IMR-90 (cell line): ENCODE measurements around the gene AGAP9. TPM values are rescaled to one million over a fixed set of nuclear protein-coding genes. Genes with fewer than 3 reads are reported as not detected.

ENCODE experiments used
- ATAC-seq: fragments of 200-7000 bp; cut with Tn5 transposase; 2 replicates; pipeline ENCODE4 v1.9.1; 2020; ENCODE audit warnings: low read depth, mild to moderate bottlenecking, moderate library complexity
- BruUV-seq: library from RNA; stranded (reverse); fragments of 400-500 nt; replicated peaks from 2 replicates; lab custom pipeline; 2021; lab: Mats Ljungman, UMichigan
- CTCF ChIA-PET: fragments of 300-600 bp; formaldehyde crosslinking; extraction: SDS; loops from one replicate; lab custom pipeline; 2021; ENCODE audit warnings: antibody characterized with exemption; lab: Yijun Ruan, JAX
- POLR2A ChIA-PET: fragments of 300-600 bp; sonication (Branson Sonifier 250); formaldehyde crosslinking; loops from one replicate; lab custom pipeline; 2022; ENCODE audit warnings: antibody characterized with exemption; ENCODE audit not compliant: unreplicated experiment; lab: Charles Lee
- DNase-seq: peaks from one replicate; pipeline ENCODE4 v3.0.0; 2013
- H2AFZ ChIP-seq: replicated peaks from 2 replicates; pipeline ENCODE3; 2013; ENCODE audit warnings: low read length, mild to moderate bottlenecking; ENCODE audit not compliant: poor library complexity
- H2AK5ac ChIP-seq: 2 replicates; pipeline ENCODE4 v1.6.1; 2013; ENCODE audit warnings: low read depth, low read length, inconsistent platforms
- H2AK9ac ChIP-seq: replicated peaks from 2 replicates; pipeline ENCODE3; 2013; ENCODE audit warnings: mild to moderate bottlenecking, low read depth, low read length, moderate library complexity; ENCODE audit not compliant: poor library complexity
- H2BK120ac ChIP-seq: 2 replicates; pipeline ENCODE4 v1.6.1; 2013; ENCODE audit warnings: low read depth, low read length, inconsistent platforms
- H2BK15ac ChIP-seq: 3 replicates; pipeline ENCODE4 v1.6.1; 2013; ENCODE audit warnings: low read depth, low read length, inconsistent platforms
- H2BK20ac ChIP-seq: 2 replicates; pipeline ENCODE4 v1.6.1; 2013; ENCODE audit warnings: low read depth, mild to moderate bottlenecking, inconsistent platforms, low read length, moderate library complexity
- H2BK5ac ChIP-seq: 2 replicates; pipeline ENCODE4 v1.6.1; 2013; ENCODE audit warnings: mild to moderate bottlenecking, low read depth, low read length, inconsistent platforms; ENCODE audit not compliant: poor library complexity, severe bottlenecking
- H3K14ac ChIP-seq: replicated peaks from 2 replicates; pipeline ENCODE4 v1.6.1; 2013; ENCODE audit warnings: low read depth, low read length, inconsistent platforms
- H3K18ac ChIP-seq: 2 replicates; pipeline ENCODE4 v1.6.1; 2013; ENCODE audit warnings: low read depth, low read length, control low read depth
- H3K23ac ChIP-seq: 2 replicates; pipeline ENCODE4 v1.6.1; 2013; ENCODE audit warnings: low read depth, low read length, inconsistent platforms
- H3K27ac ChIP-seq: 2 replicates; pipeline ENCODE4 v1.5.1; 2013; ENCODE audit warnings: mild to moderate bottlenecking, control low read depth, low read length; ENCODE audit not compliant: insufficient read depth
- H3K27me3 ChIP-seq: 2 replicates; pipeline ENCODE4 v1.6.1; 2013; ENCODE audit warnings: low read length; ENCODE audit not compliant: control insufficient read depth, insufficient read depth
- H3K36me3 ChIP-seq: 2 replicates; pipeline ENCODE4 v1.6.1; 2013; ENCODE audit warnings: low read length, mixed read lengths; ENCODE audit not compliant: control insufficient read depth, insufficient read depth
- H3K4ac ChIP-seq: 2 replicates; pipeline ENCODE4 v1.6.1; 2013; ENCODE audit warnings: low read depth, low read length, inconsistent platforms
- H3K4me1 ChIP-seq: 2 replicates; pipeline ENCODE4 v1.6.1; 2013; ENCODE audit warnings: low read length, mixed read lengths; ENCODE audit not compliant: control insufficient read depth, insufficient read depth
- H3K4me2 ChIP-seq: 2 replicates; pipeline ENCODE4 v1.6.1; 2013; ENCODE audit warnings: low read depth, mild to moderate bottlenecking, control low read depth, low read length, moderate library complexity
- H3K4me3 ChIP-seq: 2 replicates; pipeline ENCODE4 v1.5.1; 2013; ENCODE audit warnings: low read depth, mild to moderate bottlenecking, control low read depth, low read length, moderate library complexity; ENCODE audit not compliant: insufficient read depth
- H3K56ac ChIP-seq: 2 replicates; pipeline ENCODE4 v1.6.1; 2013; ENCODE audit warnings: low read length, inconsistent platforms; ENCODE audit not compliant: insufficient read depth; ENCODE audit errors: extremely low read depth
- H3K79me1 ChIP-seq, 2 experiments: 2 replicates each; pipeline ENCODE4 v1.6.1; 2013; ENCODE audit warnings: low read length in 2 of 2, inconsistent platforms in 1 of 2, low read depth in 1 of 2
- H3K9ac ChIP-seq: 2 replicates; pipeline ENCODE4 v1.6.1; 2013; ENCODE audit warnings: low read depth, low read length, control low read depth
- H3K9me1 ChIP-seq: 2 replicates; pipeline ENCODE4 v1.6.1; 2013; ENCODE audit warnings: low read length, inconsistent platforms; ENCODE audit not compliant: insufficient read depth
- H3K9me3 ChIP-seq: 2 replicates; pipeline ENCODE4 v1.6.1; 2013; ENCODE audit warnings: low read length; ENCODE audit not compliant: control insufficient read depth, insufficient read depth
- H4K20me1 ChIP-seq: 2 replicates; pipeline ENCODE4 v1.6.1; 2013; ENCODE audit warnings: low read length, inconsistent platforms; ENCODE audit not compliant: insufficient read depth
- H4K5ac ChIP-seq: 2 replicates; pipeline ENCODE4 v1.6.1; 2013; ENCODE audit warnings: mild to moderate bottlenecking, low read depth, low read length, control low read depth
- H4K8ac ChIP-seq, 2 experiments: 2 replicates each; pipeline ENCODE4 v1.6.1; 2013; ENCODE audit warnings: low read depth in 2 of 2, low read length in 2 of 2, control low read depth in 1 of 2, inconsistent platforms in 1 of 2
- H4K91ac ChIP-seq: 2 replicates; pipeline ENCODE4 v1.6.1; 2013; ENCODE audit warnings: low read depth, low read length, inconsistent platforms; ENCODE audit not compliant: insufficient read depth
- BHLHE40 ChIP-seq: fragments of 150-350 bp; IDR thresholded peaks from 2 replicates; pipeline ENCODE4 v1.6.1; 2016; ENCODE audit warnings: mild to moderate bottlenecking, low read depth, low read length
- CEBPB ChIP-seq: IDR thresholded peaks from 2 replicates; pipeline ENCODE4 v1.6.1; 2012; ENCODE audit warnings: low read depth, low read length, improper control_type of control experiment
- CHD1 ChIP-seq: IDR thresholded peaks from 2 replicates; pipeline ENCODE4 v1.6.1; 2012; ENCODE audit warnings: low read depth, low read length, improper control_type of control experiment
- FOS ChIP-seq: fragments of 150-350 bp; IDR thresholded peaks from 2 replicates; pipeline ENCODE4 v1.6.1; 2016; ENCODE audit warnings: low read depth, low read length
- MAFK ChIP-seq: IDR thresholded peaks from 2 replicates; pipeline ENCODE4 v1.6.1; 2012; ENCODE audit warnings: low read depth, low read length, improper control_type of control experiment
- MAZ ChIP-seq: IDR thresholded peaks from 2 replicates; pipeline ENCODE4 v1.6.1; 2012; ENCODE audit warnings: low read depth, mild to moderate bottlenecking, low read length, improper control_type of control experiment, moderate library complexity, borderline replicate concordance
- MXI1 ChIP-seq: IDR thresholded peaks from 2 replicates; pipeline ENCODE4 v1.6.1; 2012; ENCODE audit warnings: low read depth, mild to moderate bottlenecking, low read length, moderate library complexity, borderline replicate concordance
- NFE2L2 ChIP-seq: fragments of 150-350 bp; IDR thresholded peaks from 2 replicates; pipeline ENCODE4 v1.6.1; 2016; ENCODE audit warnings: low read depth, mild to moderate bottlenecking, low read length
- POLR2A ChIP-seq: IDR thresholded peaks from 2 replicates; pipeline ENCODE4 v1.6.1; 2012; ENCODE audit warnings: mild to moderate bottlenecking, low read depth, low read length
- RAD21 ChIP-seq: IDR thresholded peaks from 2 replicates; pipeline ENCODE4 v1.6.1; 2012; ENCODE audit warnings: low read length, improper control_type of control experiment
- RCOR1 ChIP-seq: IDR thresholded peaks from 2 replicates; pipeline ENCODE4 v1.6.1; 2012; ENCODE audit warnings: mild to moderate bottlenecking, low read length, improper control_type of control experiment; ENCODE audit not compliant: insufficient replicate concordance
- RFX5 ChIP-seq: IDR thresholded peaks from 2 replicates; pipeline ENCODE4 v1.8.0; 2012; ENCODE audit warnings: low read depth, mild to moderate bottlenecking, low read length, moderate library complexity
- SMC3 ChIP-seq: fragments of 150-350 bp; IDR thresholded peaks from 2 replicates; pipeline ENCODE4 v1.6.1; 2016; ENCODE audit warnings: low read depth, mild to moderate bottlenecking, antibody characterized with exemption, low read length, moderate library complexity
- USF2 ChIP-seq: fragments of 150-350 bp; IDR thresholded peaks from 2 replicates; pipeline ENCODE4 v1.6.1; 2017; ENCODE audit warnings: mild to moderate bottlenecking, antibody characterized with exemption, low read length, low read depth
- WGBS, 2 experiments: methylation state at CpG; one replicate each; pipeline versions ENCODE4 v1.1.5 to v1.1.7; 2013; ENCODE audit warnings: missing lambda C conversion rate in 2 of 2; ENCODE audit not compliant: insufficient read length in 1 of 2; ENCODE audit errors: extremely low coverage in 2 of 2; 5-methylcytosine and 5-hydroxymethylcytosine counted together
- dilution Hi-C: fragments of 300-500 bp; cut with HindIII; formaldehyde crosslinking; loops from one replicate; pipeline ENCODE4 v1.14.3; 2018; ENCODE audit warnings: low sequenced_read_pairs; ENCODE audit not compliant: unreplicated experiment
- in situ Hi-C: fragments of 300-500 bp; cut with MboI; formaldehyde crosslinking; loops from 3 replicates; pipeline ENCODE4 v1.14.3; 2019; ENCODE audit warnings: low sequenced_read_pairs, inconsistent platforms, mixed read lengths
- intact Hi-C: fragments of 100-400 bp; cut with micrococcal nuclease; formaldehyde crosslinking; loops from 2 replicates; pipeline ENCODE4 v1.10.0; 2022
- polyA plus RNA-seq, 3 experiments: library from polyadenylated mRNA; depleted of rRNA; stranded (reverse); fragments of >200 nt; gene quantifications; 2 replicates each; pipeline ENCODE4 v1.2.3, GENCODE V29; 2012; ENCODE audit warnings: low replicate concordance in 1 of 3
- total RNA-seq: library from RNA; depleted of rRNA; stranded (reverse); fragments of >200 nt; gene quantifications from 2 replicates; pipeline ENCODE4 v1.2.3, GENCODE V29; 2012
- TF ChIP-seq, protein P1 (sequence below): conservative IDR thresholded peaks from 2 replicates; pipeline ENCODE4 v1.5.1; 2012; ENCODE audit warnings: mild to moderate bottlenecking, low read depth, low read length, improper control_type of control experiment
- TF ChIP-seq, protein P2 (sequence below): fragments of 150-350 bp; IDR thresholded peaks from 2 replicates; pipeline ENCODE4 v1.6.1; 2016; ENCODE audit warnings: low read depth, mild to moderate bottlenecking, low read length, moderate library complexity, borderline replicate concordance

Gene AGAP9
- total and polyA plus RNA-seq, 2 of the 4 experiments (the other 2 are of a cell fraction) = 3.2 to 11.2 TPM

DNA sequence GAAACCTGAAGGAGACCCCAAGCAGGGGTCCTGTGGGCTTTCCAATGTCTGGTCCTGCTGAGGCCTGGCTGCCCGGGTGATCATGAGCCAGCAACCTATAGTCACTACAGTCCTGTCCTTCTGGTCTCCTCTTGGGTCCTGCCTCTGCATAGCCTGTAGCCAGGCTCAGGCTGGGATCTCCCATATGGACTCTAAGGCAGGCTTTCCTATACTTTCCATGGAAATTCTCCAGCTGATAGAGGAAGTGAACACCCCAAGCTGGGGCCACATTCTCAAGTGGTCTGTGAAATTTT is 66.0 kb downstream of the AGAP9 start:
- dilution Hi-C loops = no loop called here
- Histone ChIP-seq H2BK20ac (peak overlapping the region; percentile 62), H2BK120ac (peak overlapping the region; percentile 69), H3K36me3 (no peaks in the 10 kb centered on the region), H2AK9ac (no peak overlapping the region), H3K4me1 (peaks cover 11% of the 10 kb centered on the region), H3K4me3 (no peak overlapping the region), H4K91ac (peak overlapping the region; percentile 68; the same call in 1 of the 2 replicates), H3K9ac (no peak overlapping the region), H3K23ac (no peak overlapping the region), H2BK15ac (no peak overlapping the region; the same call in 2 of the 3 replicates), H3K4me2 (no peak overlapping the region), H3K27me3 (peaks cover 17% of the 10 kb centered on the region; the same call in 1 of the 2 replicates), H3K4ac (peak overlapping the region; percentile 54), H4K5ac (no peak overlapping the region), H3K56ac (no peak overlapping the region), H2BK5ac (no peak overlapping the region), H3K9me3 (no peaks in the 10 kb centered on the region), H3K18ac (no peak overlapping the region), H2AK5ac (no peak overlapping the region), H3K27ac (no peak overlapping the region), H2AFZ (no peak overlapping the region), H3K9me1 (peaks cover 9% of the 10 kb centered on the region; the same call in 1 of the 2 replicates), H4K20me1 (no peaks in the 10 kb centered on the region), H4K8ac (no peak overlapping the region), H3K14ac (no peak overlapping the region), H3K79me1 (no peaks in the 10 kb centered on the region)
- TF ChIP-seq RAD21 = no peak
- TF ChIP-seq, protein P1, sequence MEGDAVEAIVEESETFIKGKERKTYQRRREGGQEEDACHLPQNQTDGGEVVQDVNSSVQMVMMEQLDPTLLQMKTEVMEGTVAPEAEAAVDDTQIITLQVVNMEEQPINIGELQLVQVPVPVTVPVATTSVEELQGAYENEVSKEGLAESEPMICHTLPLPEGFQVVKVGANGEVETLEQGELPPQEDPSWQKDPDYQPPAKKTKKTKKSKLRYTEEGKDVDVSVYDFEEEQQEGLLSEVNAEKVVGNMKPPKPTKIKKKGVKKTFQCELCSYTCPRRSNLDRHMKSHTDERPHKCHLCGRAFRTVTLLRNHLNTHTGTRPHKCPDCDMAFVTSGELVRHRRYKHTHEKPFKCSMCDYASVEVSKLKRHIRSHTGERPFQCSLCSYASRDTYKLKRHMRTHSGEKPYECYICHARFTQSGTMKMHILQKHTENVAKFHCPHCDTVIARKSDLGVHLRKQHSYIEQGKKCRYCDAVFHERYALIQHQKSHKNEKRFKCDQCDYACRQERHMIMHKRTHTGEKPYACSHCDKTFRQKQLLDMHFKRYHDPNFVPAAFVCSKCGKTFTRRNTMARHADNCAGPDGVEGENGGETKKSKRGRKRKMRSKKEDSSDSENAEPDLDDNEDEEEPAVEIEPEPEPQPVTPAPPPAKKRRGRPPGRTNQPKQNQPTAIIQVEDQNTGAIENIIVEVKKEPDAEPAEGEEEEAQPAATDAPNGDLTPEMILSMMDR = no peak
- TF ChIP-seq MXI1 = no peak
- no peak for TF ChIP-seq SMC3
- TF ChIP-seq USF2 = no peak
- TF ChIP-seq, protein P2, sequence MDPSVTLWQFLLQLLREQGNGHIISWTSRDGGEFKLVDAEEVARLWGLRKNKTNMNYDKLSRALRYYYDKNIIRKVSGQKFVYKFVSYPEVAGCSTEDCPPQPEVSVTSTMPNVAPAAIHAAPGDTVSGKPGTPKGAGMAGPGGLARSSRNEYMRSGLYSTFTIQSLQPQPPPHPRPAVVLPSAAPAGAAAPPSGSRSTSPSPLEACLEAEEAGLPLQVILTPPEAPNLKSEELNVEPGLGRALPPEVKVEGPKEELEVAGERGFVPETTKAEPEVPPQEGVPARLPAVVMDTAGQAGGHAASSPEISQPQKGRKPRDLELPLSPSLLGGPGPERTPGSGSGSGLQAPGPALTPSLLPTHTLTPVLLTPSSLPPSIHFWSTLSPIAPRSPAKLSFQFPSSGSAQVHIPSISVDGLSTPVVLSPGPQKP = no peak
- TF ChIP-seq MAFK = no peak
- TF ChIP-seq RCOR1 = no peak
- no peak for TF ChIP-seq RFX5
- no peak for TF ChIP-seq CHD1
- TF ChIP-seq MAZ = no peak
- TF ChIP-seq FOS = no peak
- TF ChIP-seq BHLHE40 = no peak
- TF ChIP-seq POLR2A = no peak
- TF ChIP-seq CEBPB = no peak
- no peak for TF ChIP-seq NFE2L2
- DNase-seq (no peak), ATAC-seq (no peak)
- intact Hi-C loops = no loop called here
- ChIA-PET CTCF (interaction anchor here (1.2 kb wide), 1 partner anchor 61 kb away, joined by 3 read pairs; no protein-coding TSS in a partner anchor), POLR2A (no interaction called here)
- WGBS, 2 experiments = no CpG with 5 or more reads among the region's 1 CpG
- BruUV-seq = no TSS peak
- in situ Hi-C loops = no loop called here
